GM19468 (cell line): ENCODE data around the gene PCDHGB5.

ENCODE experiments used
- ATAC-seq: cut with Tn5 transposase; IDR thresholded peaks from one replicate; pipeline ENCODE4 v1.9.1; 2021; ENCODE audit warnings: mild to moderate bottlenecking, moderate library complexity, moderate number of reproducible peaks; ENCODE audit not compliant: unreplicated experiment; ENCODE audit errors: extremely low read depth

Gene PCDHGB5

GRCh38 chr5:141437221-141437620 lies 39.5 kb downstream of the PCDHGB5 start:
- ATAC-seq: no peak

- no peak for ATAC-seq
These were observed 41.8 kb downstream of the PCDHGB5 start for GRCh38 chr5:141439411-141440141.

GRCh38 chr5:141440341-141440740 lies 42.6 kb downstream of the PCDHGB5 start:
- no peak for ATAC-seq

GRCh38 chr5:141441571-141442170 lies 43.9 kb downstream of the PCDHGB5 start:
- no peak for ATAC-seq
